Activated CD8-positive, alpha-beta memory T cell treated with anti-CD3 and anti-CD28 coated beads, Interleukin-2, amount 10 ng/mL, durations not matched to agents 7 days and 5 days (primary cell): Measurements from ENCODE around the gene KCNJ5. TPM values are rescaled to one million over a fixed set of nuclear protein-coding genes. Genes with fewer than 3 reads are reported as not detected.

Experiments
- ATAC-seq: fragments of 150-1000 bp; cut with Tn5 transposase; one replicate; pipeline ENCODE4 v1.10.0; 2021; ENCODE audit warnings: moderate library complexity
- CTCF ChIA-PET: fragments of 350-600 bp; sonication (Branson Sonifier 250); formaldehyde crosslinking; loops from one replicate; lab custom pipeline; 2021; ENCODE audit warnings: antibody characterized with exemption; lab: Charles Lee
- DNase-seq: peaks from one replicate; pipeline ENCODE4 v3.0.0-alpha.2; 2020
- H3K27ac Mint-ChIP-seq: one replicate; pipeline ENCODE4 v1.8.0; 2021; ENCODE audit warnings: mild to moderate bottlenecking, mixed read lengths
- H3K27me3 Mint-ChIP-seq: one replicate; pipeline ENCODE4 v1.8.0; 2021; ENCODE audit warnings: mixed read lengths
- H3K36me3 Mint-ChIP-seq: one replicate; pipeline ENCODE4 v1.8.0; 2021; ENCODE audit warnings: mild to moderate bottlenecking, mixed read lengths
- H3K4me1 Mint-ChIP-seq: one replicate; pipeline ENCODE4 v1.8.0; 2021; ENCODE audit warnings: mixed read lengths
- H3K4me3 Mint-ChIP-seq: one replicate; pipeline ENCODE4 v1.8.0; 2021; ENCODE audit warnings: mild to moderate bottlenecking, moderate library complexity, mixed read lengths
- H3K9me3 Mint-ChIP-seq: one replicate; pipeline ENCODE4 v1.8.0; 2022; ENCODE audit warnings: low read depth, mixed read lengths
- total RNA-seq, 2 experiments: library from RNA; stranded (reverse); gene quantifications; one replicate each; pipeline ENCODE4 v1.2.3, GENCODE V29; 2021

Gene KCNJ5
- total RNA-seq, 2 experiments from 2014 or later: not detected

GRCh38 chr11:128859563-128860441 lies 31.4 kb upstream of the KCNJ5 start:
- ATAC-seq (peak; percentile 90), DNase-seq (peak; percentile 84)
- H3K9me3 Mint-ChIP-seq: no peaks in the 10 kb centered on the region
- no peaks in the 10 kb centered on the region for H3K36me3 Mint-ChIP-seq
- CTCF ChIA-PET: interaction anchor here (0.7 to 3.8 kb wide), 12 partner anchors 12 to 721 kb away, joined by 3 to 32 read pairs (median 4); no protein-coding TSS in a partner anchor
- no peak overlapping the region for H3K4me3 Mint-ChIP-seq
- H3K27me3 Mint-ChIP-seq: peaks cover 11% of the 10 kb centered on the region
- no peak overlapping the region for H3K27ac Mint-ChIP-seq
- peaks cover 6% of the 10 kb centered on the region for H3K4me1 Mint-ChIP-seq

- no peak for ATAC-seq
- Mint-ChIP-seq H3K36me3 (no peaks in the 10 kb centered on the region), H3K9me3 (no peaks in the 10 kb centered on the region), H3K27ac (no peak overlapping the region), H3K27me3 (peaks cover 11% of the 10 kb centered on the region), H3K4me3 (no peak overlapping the region), H3K4me1 (peaks cover 6% of the 10 kb centered on the region)
- no peak for DNase-seq
- CTCF ChIA-PET: interaction anchor here (0.9 to 3.8 kb wide), 11 partner anchors 11 to 703 kb away, joined by 3 to 32 read pairs (median 3); no protein-coding TSS in a partner anchor
These were observed 30.4 kb upstream of the KCNJ5 start for GRCh38 chr11:128860571-128861361.

- Mint-ChIP-seq H3K27me3 (peaks cover 11% of the 10 kb centered on the region), H3K27ac (no peak overlapping the region), H3K9me3 (no peaks in the 10 kb centered on the region), H3K4me3 (no peak overlapping the region), H3K4me1 (peaks cover 6% of the 10 kb centered on the region), H3K36me3 (no peaks in the 10 kb centered on the region)
- CTCF ChIA-PET: interaction anchor here (0.6 kb wide), 1 partner anchor 689 kb away, joined by 4 read pairs; no protein-coding TSS in a partner anchor
- DNase-seq: no peak
- no peak for ATAC-seq
These were observed 28.8 kb upstream of the KCNJ5 start for GRCh38 chr11:128862406-128862805.

DNA sequence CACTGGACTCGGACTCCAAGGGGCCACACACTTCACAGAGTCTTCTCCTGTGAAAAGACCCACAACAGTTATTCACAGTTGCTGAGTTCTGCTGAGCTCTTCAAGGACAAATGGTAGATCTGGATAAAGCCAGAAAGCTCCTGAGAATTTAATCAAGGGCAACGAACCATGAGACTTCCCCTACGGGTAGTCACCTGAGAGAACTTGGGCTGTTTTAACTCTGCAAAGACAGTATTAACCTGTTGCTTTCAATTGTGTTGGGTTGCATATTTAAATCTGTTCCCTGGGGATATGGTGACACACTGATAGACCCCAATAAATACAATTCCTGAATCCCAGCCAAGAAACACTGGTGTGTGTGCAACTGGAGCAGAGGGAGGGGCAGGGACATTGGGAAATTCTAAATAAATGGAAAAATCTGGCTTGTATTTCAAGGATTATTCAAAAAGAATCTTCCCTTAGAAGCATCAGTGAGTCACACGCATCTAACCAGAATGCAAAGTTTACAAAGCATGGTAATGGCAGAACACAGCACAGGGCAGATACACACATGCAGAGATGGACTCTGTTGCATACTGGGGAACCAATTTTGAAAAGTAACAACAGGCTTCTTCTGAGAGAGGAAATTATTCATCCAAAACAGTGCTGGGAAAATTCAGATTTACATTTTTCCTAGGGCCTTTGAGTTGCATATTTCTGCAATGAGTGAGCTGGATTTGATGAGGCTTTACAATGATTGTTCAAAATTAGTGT lies 28.1 kb upstream of the KCNJ5 start:
- DNase-seq (no peak), ATAC-seq (no peak)
- no peak overlapping the region for H3K4me3 Mint-ChIP-seq
- H3K27me3 Mint-ChIP-seq: peaks cover 10% of the 10 kb centered on the region
- no peaks in the 10 kb centered on the region for H3K36me3 Mint-ChIP-seq
- H3K27ac Mint-ChIP-seq: no peak overlapping the region
- no peaks in the 10 kb centered on the region for H3K9me3 Mint-ChIP-seq
- H3K4me1 Mint-ChIP-seq: peaks cover 6% of the 10 kb centered on the region
- CTCF ChIA-PET: interaction anchor here (0.6 kb wide), 1 partner anchor 690 kb away, joined by 4 read pairs; no protein-coding TSS in a partner anchor

DNA sequence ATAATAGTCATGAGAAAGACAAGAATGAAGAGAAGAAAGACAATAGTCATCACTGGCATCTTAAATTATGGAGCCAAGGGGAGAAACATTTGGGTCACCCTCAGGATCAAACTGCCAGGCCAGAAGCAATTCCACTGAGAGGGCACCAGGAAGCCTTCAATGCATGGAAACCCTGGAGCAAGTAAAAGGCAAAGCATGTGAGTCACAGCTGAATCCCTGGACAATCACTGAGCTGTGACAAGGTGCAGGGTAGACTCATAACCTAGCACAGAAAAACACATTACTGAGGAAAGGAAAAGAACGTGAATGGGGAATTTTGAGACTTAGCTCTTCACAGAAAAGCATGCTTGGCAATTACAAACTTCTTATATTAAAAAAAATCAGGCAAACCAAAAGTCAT lies 25.7 kb upstream of the KCNJ5 start:
- no peak overlapping the region for H3K27ac Mint-ChIP-seq
- H3K4me3 Mint-ChIP-seq: no peak overlapping the region
- no peaks in the 10 kb centered on the region for H3K9me3 Mint-ChIP-seq
- ATAC-seq (no peak), DNase-seq (no peak)
- H3K36me3 Mint-ChIP-seq: no peaks in the 10 kb centered on the region
- H3K4me1 Mint-ChIP-seq: no peaks in the 10 kb centered on the region
- CTCF ChIA-PET: interaction anchor here (1.6 to 2.5 kb wide), 2 partner anchors 235 to 693 kb away, joined by 4 to 7 read pairs; no protein-coding TSS in a partner anchor
- H3K27me3 Mint-ChIP-seq: peaks cover 5% of the 10 kb centered on the region

GRCh38 chr11:128867277-128867676 lies 23.9 kb upstream of the KCNJ5 start, which contains the start of gene KCNJ1:
TSS of gene KCNJ1 (minus strand) at chr11:128867296. CDS start at chr11:128840243, 27,053 bp downstream.
- no peaks in the 10 kb centered on the region for H3K9me3 Mint-ChIP-seq
- no peak within 1 kb of the TSS for H3K27ac Mint-ChIP-seq
- no peaks in the 10 kb centered on the region for H3K36me3 Mint-ChIP-seq
- peaks cover 5% of the 10 kb centered on the region for H3K27me3 Mint-ChIP-seq
- DNase-seq: peak; percentile 65
- CTCF ChIA-PET: interaction anchor here (1.1 kb wide), 1 partner anchor 37 kb away, joined by 7 read pairs; no protein-coding TSS in a partner anchor
- no peak within 1 kb of the TSS for H3K4me3 Mint-ChIP-seq
- peak; percentile 16 for ATAC-seq
- no peaks in the 10 kb centered on the region for H3K4me1 Mint-ChIP-seq

DNA sequence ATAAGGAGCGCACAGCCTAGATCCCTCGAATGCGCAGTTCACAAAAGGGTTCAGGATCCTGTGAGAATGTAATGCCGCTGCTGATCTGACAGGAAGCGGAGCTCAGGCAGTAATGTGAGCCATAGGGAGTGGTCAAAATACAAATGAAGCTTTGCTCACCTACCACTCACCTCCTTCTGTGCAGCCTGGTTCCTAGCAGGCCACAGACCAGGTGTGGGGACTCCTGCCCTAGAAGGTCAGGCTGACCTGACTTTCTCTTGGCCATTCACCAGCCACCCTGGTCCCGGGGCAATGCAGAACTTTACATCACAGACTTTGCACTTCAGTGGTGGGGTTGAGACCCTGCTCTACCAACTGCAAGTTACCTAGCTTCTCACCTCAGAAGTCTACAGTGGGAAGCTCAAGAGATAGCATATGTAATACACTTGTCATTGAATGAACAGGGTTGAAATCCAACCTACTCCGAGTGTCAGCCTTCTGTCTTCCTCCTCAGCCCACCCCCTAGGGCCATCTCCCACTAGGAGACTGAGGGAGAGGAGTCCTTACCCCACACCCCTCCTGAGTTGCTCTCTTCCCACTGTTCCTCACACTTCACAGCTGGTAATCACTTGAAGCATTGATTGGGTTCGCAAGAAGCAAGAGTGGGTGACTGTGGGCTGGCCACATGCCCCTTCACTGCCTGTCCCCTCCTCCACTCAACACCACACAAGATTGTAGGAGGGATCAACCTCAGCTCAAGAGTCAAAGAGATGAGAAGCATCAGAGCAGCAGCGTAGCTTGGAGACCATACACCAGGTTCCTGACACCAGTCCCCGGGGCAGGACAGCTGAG lies 22.1 kb upstream of the KCNJ5 start:
- Mint-ChIP-seq H3K4me1 (no peaks in the 10 kb centered on the region), H3K27ac (no peak overlapping the region), H3K36me3 (no peaks in the 10 kb centered on the region), H3K9me3 (no peaks in the 10 kb centered on the region), H3K4me3 (no peak overlapping the region), H3K27me3 (peaks cover 6% of the 10 kb centered on the region)
- CTCF ChIA-PET: interaction anchor here (1.0 to 1.6 kb wide), 6 partner anchors 10 to 711 kb away, joined by 3 to 11 read pairs (median 6); no protein-coding TSS in a partner anchor
- DNase-seq (peak; percentile 59), ATAC-seq (peak; percentile 55)

DNA sequence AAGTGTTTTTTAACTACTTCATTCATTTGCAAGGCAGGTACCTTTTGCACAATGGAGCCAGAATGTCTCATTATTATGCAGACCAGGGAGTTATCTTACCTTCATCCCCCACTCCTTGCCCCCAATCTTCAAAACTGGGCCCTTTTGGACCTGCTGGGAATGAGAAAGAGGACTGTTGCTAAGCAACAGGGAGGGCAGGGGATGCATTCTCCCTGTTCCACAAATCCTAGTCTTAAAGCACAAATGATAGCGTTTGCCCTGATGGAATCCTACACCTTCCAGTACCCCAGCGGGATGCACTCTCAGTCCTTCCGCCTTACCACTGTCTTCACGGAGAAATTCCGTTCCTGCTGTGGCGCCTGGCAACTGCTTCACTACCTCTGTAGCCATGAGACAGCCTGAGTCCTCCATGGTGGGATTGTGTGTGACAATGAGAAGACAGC lies 20.0 kb upstream of the KCNJ5 start:
- Mint-ChIP-seq H3K36me3 (no peaks in the 10 kb centered on the region), H3K9me3 (no peaks in the 10 kb centered on the region), H3K27ac (no peak overlapping the region), H3K27me3 (peaks cover 16% of the 10 kb centered on the region), H3K4me1 (no peaks in the 10 kb centered on the region), H3K4me3 (no peak overlapping the region)
- DNase-seq (no peak), ATAC-seq (no peak)
- CTCF ChIA-PET: interaction anchor here (1.0 kb wide), 1 partner anchor 11 kb away, joined by 3 read pairs; no protein-coding TSS in a partner anchor

- no peak overlapping the region for H3K27ac Mint-ChIP-seq
- no peaks in the 10 kb centered on the region for H3K36me3 Mint-ChIP-seq
- ATAC-seq (no peak), DNase-seq (no peak)
- no peaks in the 10 kb centered on the region for H3K4me1 Mint-ChIP-seq
- H3K4me3 Mint-ChIP-seq: no peak overlapping the region
- no peaks in the 10 kb centered on the region for H3K9me3 Mint-ChIP-seq
- peaks cover 23% of the 10 kb centered on the region for H3K27me3 Mint-ChIP-seq
- CTCF ChIA-PET: interaction anchor here (1.0 to 1.6 kb wide), 2 partner anchors 11 to 13 kb away, joined by 3 to 4 read pairs; no protein-coding TSS in a partner anchor
These were observed 19.1 kb upstream of the KCNJ5 start for GRCh38 chr11:128872094-128872493.

DNA sequence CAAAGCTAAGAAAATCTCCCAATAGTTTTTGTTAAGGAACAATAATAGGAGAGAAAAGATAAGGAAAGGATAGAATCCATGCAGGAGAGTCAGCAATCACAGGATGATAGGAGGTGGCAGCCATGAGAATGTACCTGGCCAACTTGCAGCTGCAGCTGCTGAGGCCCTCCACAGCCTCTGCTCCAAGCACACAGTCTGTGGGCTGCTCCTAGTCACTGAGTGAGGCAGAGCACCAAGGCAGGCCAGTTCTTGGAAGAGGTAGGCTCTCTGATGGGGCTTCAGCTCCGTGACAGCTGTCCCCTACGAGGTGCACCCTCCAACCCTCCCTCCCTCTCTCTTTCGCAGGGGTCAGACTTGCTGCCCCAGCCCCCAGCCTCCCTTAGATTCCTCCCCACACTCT lies 18.6 kb upstream of the KCNJ5 start:
- no peak overlapping the region for H3K27ac Mint-ChIP-seq
- H3K9me3 Mint-ChIP-seq: no peaks in the 10 kb centered on the region
- DNase-seq (no peak), ATAC-seq (no peak)
- no peaks in the 10 kb centered on the region for H3K4me1 Mint-ChIP-seq
- no peaks in the 10 kb centered on the region for H3K36me3 Mint-ChIP-seq
- CTCF ChIA-PET: interaction anchor here (1.6 kb wide), 1 partner anchor 12 kb away, joined by 4 read pairs; no protein-coding TSS in a partner anchor
- peaks cover 26% of the 10 kb centered on the region for H3K27me3 Mint-ChIP-seq
- no peak overlapping the region for H3K4me3 Mint-ChIP-seq

GRCh38 chr11:128874427-128874826 lies 16.7 kb upstream of the KCNJ5 start:
- Mint-ChIP-seq H3K27me3 (peaks cover 28% of the 10 kb centered on the region), H3K4me3 (no peak overlapping the region)
- no peak for DNase-seq

More at GRCh38 chr11:128874427-128874826, 16.7 kb upstream of the KCNJ5 start:
- no peaks in the 10 kb centered on the region for H3K4me1 Mint-ChIP-seq
- CTCF ChIA-PET: interaction anchor here (0.8 to 3.2 kb wide), 4 partner anchors 11 to 82 kb away, joined by 3 to 25 read pairs (median 3); no protein-coding TSS in a partner anchor
- ATAC-seq: no peak
- no peak overlapping the region for H3K27ac Mint-ChIP-seq
- H3K9me3 Mint-ChIP-seq: no peaks in the 10 kb centered on the region
- H3K36me3 Mint-ChIP-seq: no peaks in the 10 kb centered on the region
